ENCODE results near the gene CLHC1. TPM values are rescaled to one million over a fixed set of nuclear protein-coding genes. Genes with fewer than 3 reads are reported as not detected.
"Not testable (repeated sequence)": the region's sequence is repeated elsewhere in the genome, so short reads cannot be mapped to it uniquely, and the experiment has no call there.

The CLHC1 gene
- polyA plus RNA-seq, 12 donors: 7.0 to 17.3 (median 13.8) TPM; not detected in 2

GRCh38 chr2:55138014-55138881 is 93.8 kb downstream of the CLHC1 start:
- no peak for DNase-seq

- no peak for DNase-seq
Observed at GRCh38 chr2:55137024-55137958, 94.8 kb downstream of the CLHC1 start.

DNA sequence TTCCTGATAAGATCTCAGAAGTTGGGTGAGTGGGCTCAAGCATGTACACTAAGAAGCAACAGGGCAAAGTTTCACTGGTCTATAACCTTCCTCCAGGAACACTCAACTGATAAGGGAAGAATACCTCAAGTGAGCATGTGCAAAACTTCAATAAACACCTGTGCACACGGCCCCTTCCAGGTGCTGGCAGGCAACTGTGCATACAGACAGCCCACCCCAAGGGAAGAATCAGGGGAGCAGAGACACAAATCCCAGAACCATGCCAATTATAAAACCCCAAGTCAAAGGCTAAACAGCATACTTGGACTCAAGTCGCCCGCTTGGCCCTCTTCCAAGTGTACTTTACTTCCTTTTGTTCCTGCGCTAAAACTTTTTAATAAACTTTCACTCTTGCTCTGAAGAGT is 96.0 kb downstream of the CLHC1 start:
- DNase-seq: no peak

DNA sequence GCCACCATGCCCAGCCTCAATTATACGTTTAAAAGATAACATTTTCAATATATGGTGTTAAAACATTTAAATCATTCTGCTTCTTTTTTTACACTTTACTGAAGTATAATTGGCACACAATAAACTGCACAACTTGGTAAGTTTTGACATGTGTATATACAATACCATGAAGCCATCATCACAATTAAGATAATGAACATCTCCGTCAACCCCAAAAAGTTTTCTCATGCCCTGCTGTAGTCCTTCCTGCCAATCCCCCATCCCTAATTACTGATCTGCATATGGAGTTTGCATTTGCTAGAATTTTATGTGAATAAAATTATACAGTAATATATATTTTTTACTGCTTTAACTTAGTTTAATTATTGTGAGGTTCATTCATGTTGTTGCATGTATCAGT is 96.6 kb downstream of the CLHC1 start:
- no peak for DNase-seq

- DNase-seq: no peak
Observed at GRCh38 chr2:55134316-55134706, 97.8 kb downstream of the CLHC1 start.

GRCh38 chr2:55133467-55134315 is 98.4 kb downstream of the CLHC1 start:
- no peak for DNase-seq

- no peak for DNase-seq
Observed at GRCh38 chr2:55130849-55131248, 101.2 kb downstream of the CLHC1 start.

DNA sequence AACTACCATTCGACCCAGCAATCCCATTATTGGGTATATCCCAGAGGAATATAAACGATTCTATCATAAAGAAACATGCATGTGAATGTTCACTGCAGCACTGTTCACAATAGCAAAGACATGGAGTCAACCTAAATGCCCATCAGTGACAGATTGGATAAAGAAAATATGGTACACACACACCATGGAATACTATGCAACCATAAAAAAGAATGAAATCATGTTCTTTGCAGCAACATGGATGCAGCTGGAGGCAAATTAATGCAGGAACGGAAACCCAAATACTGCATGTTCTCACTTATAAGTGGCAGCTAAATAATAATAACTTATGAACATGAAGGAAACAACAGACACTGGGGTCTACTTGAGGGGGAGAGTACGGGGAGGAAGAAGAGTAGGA is 105.5 kb downstream of the CLHC1 start:
- not testable (repeated sequence) for DNase-seq

Other genes starting within 250 kb of the CLHC1 start
- gene RTN4, start 181.8 kb downstream of the CLHC1 start, polyA plus RNA-seq (ENCODE audit: insufficient read length in 12 of 12): 100 to 1,000 TPM in 11 of 12 donors, 10 to 100 TPM in 1; 88.1 to 906 (median 714) TPM
- 1,000 to 10,000 TPM in 11 of 12 donors, not detected in 1; 1,296 to 2,513 (median 2,014) TPM for gene RPS27A, start 395 bp upstream of the CLHC1 start, polyA plus RNA-seq (ENCODE audit: insufficient read length in 12 of 12)
- gene MTIF2, start 36.9 kb upstream of the CLHC1 start, polyA plus RNA-seq (ENCODE audit: insufficient read length in 12 of 12): 10 to 100 TPM in 11 of 12 donors, not detected in 1; 19.6 to 33.7 (median 22.9) TPM
- 100 to 1,000 TPM in 3 of 12 donors, 10 to 100 TPM in 9; 43.3 to 229 (median 73.6) TPM for gene CCDC88A, start 187.6 kb upstream of the CLHC1 start, polyA plus RNA-seq (ENCODE audit: insufficient read length in 12 of 12)

All from muscle of arm (tissue), 12 donors.